Motor neuron (in vitro differentiated cells): ENCODE data around the gene UVRAG. TPM values are rescaled to one million over a fixed set of nuclear protein-coding genes. Genes with fewer than 3 reads are reported as not detected.

Experiments
- ATAC-seq, 8 experiments: fragments of 200-7000 bp; cut with Tn5 transposase; replicated peaks in 6 of 8; 2 replicates each; pipeline ENCODE4 v1.8.0; 2021; ENCODE audit warnings: mild to moderate bottlenecking in 8 of 8, moderate library complexity in 8 of 8
- H3K27ac ChIP-seq, 2 donors: fragments of 250-450 bp; sonication (Bioruptor Pico); 2 replicates each; pipeline ENCODE4 v1.9.0; 2021; ENCODE audit warnings: antibody characterized with exemption in 2 of 2, mild to moderate bottlenecking in 2 of 2, moderate library complexity in 1 of 2
- H3K4me1 ChIP-seq, 2 donors: fragments of 250-450 bp; sonication (Bioruptor Pico); replicated peaks in 1 of 2; 2 replicates each; pipeline ENCODE4 v1.6.1; 2021; ENCODE audit warnings: antibody characterized with exemption in 2 of 2, mild to moderate bottlenecking in 2 of 2, moderate library complexity in 1 of 2
- H3K4me3 ChIP-seq, 5 donors: fragments of 250-450 bp; sonication (Bioruptor Pico); 2 replicates each; pipeline ENCODE4 v1.9.0; 2021; ENCODE audit warnings: antibody characterized with exemption in 5 of 5, mild to moderate bottlenecking in 5 of 5, moderate library complexity in 4 of 5
- WGBS, 10 experiments: fragments of 450-650 bp; shearing (Covaris generic); methylation state at CpG; one replicate each; pipeline ENCODE4 v1.0.0; 2022; 5-methylcytosine and 5-hydroxymethylcytosine counted together
- in situ Hi-C, 9 experiments: fragments of 400-800 bp; cut with MboI; loops; one replicate each; pipeline ENCODE4 v1.15.0; 2021; ENCODE audit warnings: low sequenced_read_pairs in 9 of 9, low pct_unique_long_range_greater_than_20kb in 2 of 9; ENCODE audit not compliant: unreplicated experiment in 9 of 9
- total RNA-seq, 8 experiments: library from RNA; unstranded; fragments of 300-600 nt; gene quantifications; 2 replicates each; pipeline versions ENCODE4 v1.2.3 to v1.2.4, GENCODE V29; 2022

Gene UVRAG
- total RNA-seq, 8 experiments from 2014 or later, result 17.2 to 24.4 (median 19.6) TPM

DNA sequence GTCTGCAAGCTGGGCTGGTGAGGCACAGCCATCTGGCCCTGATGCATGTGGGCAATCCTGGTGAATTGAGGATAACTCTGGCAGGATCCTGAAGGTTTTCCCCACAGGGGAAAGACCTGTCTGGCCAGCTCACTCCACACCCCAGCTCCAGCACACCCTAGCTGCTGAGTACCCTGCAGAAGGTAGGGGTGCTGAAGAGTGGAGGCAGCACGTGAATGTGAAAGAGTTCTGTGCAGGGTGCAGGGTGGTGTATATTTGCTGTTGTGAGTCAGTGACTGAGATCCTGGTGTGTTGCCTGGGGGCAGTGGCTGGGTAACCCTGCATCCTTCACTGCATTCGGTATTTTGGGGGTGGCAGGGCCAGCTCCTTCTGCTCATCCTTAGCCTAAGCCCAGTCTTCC, 24.0 kb upstream of the UVRAG start:
- in situ Hi-C loops, result no loop called here
- no peak overlapping the region for H3K27ac ChIP-seq
- 40 to 100% (median 75%) methylated on average over 1 to 2 of the region's 2 CpGs; no CpG with 5 or more reads in 6 of the 10 experiments for WGBS, 10 experiments
- H3K4me1 ChIP-seq, result peaks cover 3 to 5% of the 10 kb centered on the region in 2 donors
- peak in 1 of 8 experiments; percentile 34 for ATAC-seq
- H3K4me3 ChIP-seq, result no peak overlapping the region

DNA sequence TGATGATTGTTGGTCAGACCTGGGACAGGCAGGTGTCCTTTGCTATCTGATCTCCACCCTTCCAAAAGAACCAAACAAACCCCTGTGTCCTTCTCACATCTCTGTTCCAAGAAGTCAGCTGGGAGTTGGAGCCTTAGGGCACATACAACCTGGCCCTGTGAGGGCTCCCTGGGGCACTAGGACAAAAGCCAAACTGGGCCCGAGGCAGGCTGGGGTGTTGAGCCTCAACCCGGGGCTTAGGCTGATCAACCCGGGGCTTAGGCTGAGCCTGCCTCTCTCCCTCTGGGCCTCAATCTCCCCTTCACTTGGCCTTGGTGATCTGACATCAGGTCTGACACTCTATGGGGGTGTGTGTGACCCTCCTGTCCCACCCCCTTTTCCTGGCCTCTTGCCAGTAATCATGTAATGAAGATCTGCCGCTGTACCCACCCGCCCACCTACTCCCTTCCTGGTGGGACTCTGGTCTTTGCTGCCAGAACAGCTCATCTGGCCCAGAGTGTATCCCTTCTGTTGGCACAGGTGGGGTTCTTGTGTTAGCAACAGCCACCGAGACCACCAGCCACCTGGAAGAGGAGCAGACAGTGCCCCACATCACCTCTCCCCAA, 22.8 kb upstream of the UVRAG start:
- no peak for ATAC-seq
- H3K27ac ChIP-seq, result no peak overlapping the region
- 53 to 100% methylated on average over 1 to 2 of the region's 6 CpGs; no CpG with 5 or more reads in 8 of the 10 experiments for WGBS, 10 experiments
- peaks cover 3 to 5% of the 10 kb centered on the region in 2 donors for H3K4me1 ChIP-seq
- no peak overlapping the region for H3K4me3 ChIP-seq
- in situ Hi-C loops, result no loop called here

DNA sequence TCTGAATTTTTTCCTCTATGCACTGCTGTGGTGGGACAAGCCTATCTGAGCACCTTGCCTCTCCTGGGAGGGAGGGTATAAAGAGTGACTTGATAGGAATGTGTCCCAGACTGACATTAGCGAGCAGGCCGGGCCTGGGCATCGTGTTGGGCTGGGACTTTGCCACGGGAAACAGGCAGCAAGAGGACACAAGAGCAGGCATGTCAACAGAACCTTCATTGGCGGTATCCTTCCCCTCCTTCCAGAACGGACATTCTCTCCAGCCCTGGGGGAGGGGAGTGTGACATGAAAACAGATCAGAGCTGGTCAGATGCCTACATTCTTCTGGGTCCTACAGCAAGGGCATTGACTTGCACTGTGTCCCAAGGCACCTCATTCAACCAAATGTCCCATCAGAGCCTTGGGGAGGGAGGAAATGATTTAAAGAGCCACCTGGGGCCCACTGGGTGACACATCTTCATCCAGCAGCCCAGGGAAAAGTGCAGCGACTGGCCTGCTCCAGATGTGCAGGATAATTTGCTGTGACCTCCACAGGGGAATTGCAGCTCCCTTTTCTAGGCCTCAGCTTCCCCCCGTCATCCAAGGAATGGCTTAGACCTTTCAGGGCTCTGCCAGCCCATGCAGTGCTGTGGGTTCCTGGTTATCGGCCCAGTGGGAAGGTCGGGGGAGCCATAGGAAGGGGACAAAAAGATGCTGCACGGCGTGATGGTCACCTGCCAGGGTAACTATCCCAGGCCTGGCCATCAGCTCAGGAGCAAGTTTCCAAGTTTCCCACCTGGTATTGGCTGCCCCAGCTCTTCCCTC, 21.8 kb upstream of the UVRAG start:
- Histone ChIP-seq H3K4me3 (no peak overlapping the region), H3K4me1 (peaks cover 3 to 5% of the 10 kb centered on the region in 2 donors), H3K27ac (no peak overlapping the region)
- peak in 3 of 8 experiments; percentile 16 to 63 (median 29) for ATAC-seq
- in situ Hi-C loops, result no loop called here
- 20 to 100% (median 67%) methylated on average over 1 to 7 of the region's 12 CpGs; no CpG with 5 or more reads in 1 of the 10 experiments for WGBS, 10 experiments

DNA sequence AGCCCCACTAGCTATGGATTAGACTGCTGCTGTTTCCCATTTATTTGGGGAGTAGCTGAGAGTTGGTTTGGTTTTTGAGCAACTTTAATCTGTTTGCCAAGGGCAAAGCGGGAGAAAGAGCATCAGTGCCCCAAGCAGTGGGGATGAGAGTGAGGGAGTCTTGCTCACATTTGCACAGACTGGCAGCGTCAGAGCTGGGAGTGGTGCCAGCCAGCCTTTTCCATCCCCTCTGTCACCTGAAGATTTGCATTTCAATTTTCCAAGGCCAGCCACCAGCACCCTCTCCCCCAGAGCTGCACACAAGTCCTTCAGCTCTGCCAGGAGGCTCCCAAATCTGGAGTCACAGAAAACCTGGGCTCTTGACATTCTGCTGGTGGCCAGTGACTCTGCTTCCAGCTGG, 21.0 kb upstream of the UVRAG start:
- in situ Hi-C loops, result no loop called here
- ATAC-seq, result no peak
- Histone ChIP-seq H3K4me3 (no peak overlapping the region), H3K27ac (no peak overlapping the region), H3K4me1 (peaks cover 3 to 5% of the 10 kb centered on the region in 2 donors)
- WGBS, 10 experiments, result 50 to 100% (median 80%) methylated on average over 1 to 2 of the region's 2 CpGs; no CpG with 5 or more reads in 4 of the 10 experiments

DNA sequence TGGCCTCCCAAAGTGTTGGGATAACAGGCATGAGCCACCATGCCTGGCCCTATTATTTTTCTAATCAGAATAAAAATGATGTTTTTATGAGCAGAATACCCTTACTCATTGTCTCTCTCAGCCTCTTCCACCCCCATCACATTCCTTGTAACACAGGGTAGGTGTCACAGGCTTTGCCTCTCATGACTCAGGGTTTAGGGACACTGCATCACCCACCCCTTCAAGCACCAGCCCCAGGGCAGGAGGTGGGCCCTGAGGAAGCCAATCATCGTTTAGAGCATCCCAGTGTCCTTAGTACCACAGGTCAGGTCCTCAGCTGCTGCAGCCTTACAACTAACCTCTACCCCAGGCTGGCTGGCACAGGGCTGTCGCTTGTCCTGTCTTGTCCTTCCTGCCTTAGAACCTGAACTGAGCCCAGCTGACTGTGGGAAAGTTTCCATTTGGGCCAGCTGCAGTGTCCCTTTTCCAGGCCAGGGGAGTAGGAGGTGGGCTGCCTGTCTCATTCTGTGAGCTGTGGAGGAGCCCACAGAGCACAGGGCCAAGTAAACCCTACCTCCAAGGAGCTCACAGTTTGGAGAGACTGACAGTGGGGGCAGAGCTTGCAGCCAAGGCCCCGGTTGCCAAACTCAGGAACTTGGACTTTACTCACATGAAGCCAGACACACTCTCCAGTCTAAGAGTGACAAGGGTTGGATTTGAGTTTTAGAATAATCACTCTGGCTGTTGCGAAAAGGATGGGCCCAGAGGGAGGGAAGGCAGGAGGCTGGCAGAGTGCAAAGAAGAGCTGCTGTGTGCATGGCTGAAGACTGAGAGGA, 19.5 kb upstream of the UVRAG start:
- Histone ChIP-seq H3K27ac (no peak overlapping the region), H3K4me3 (no peak overlapping the region), H3K4me1 (peaks cover 3 to 5% of the 10 kb centered on the region in 2 donors)
- in situ Hi-C loops, result no loop called here
- 70 to 100% (median 82%) methylated on average over 1 to 2 of the region's 4 CpGs; no CpG with 5 or more reads in 3 of the 10 experiments for WGBS, 10 experiments
- ATAC-seq, result peak in 1 of 8 experiments; percentile 25

DNA sequence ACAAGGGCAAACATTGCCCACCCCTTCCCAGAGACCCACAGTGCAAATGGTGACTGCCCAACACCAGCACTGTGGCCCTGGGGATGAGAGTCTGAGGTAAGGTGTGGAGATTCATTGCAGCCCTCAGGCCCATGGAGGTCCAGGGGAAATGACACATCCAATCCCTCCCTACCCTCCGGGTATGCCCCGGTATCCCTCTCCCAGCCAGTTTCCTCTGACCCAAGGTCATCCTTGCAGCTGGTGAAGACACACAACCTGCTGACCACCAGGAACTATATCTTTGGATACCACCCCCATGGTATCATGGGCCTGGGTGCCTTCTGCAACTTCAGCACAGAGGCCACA, 18.9 kb upstream of the UVRAG start:
- WGBS, 10 experiments, result 92 to 100% (median 94%) methylated on average over 1 to 2 of the region's 2 CpGs; no CpG with 5 or more reads in 7 of the 10 experiments
- ATAC-seq, result no peak
- Histone ChIP-seq H3K4me1 (peaks cover 3 to 5% of the 10 kb centered on the region in 2 donors), H3K27ac (no peak overlapping the region), H3K4me3 (no peak overlapping the region)
- in situ Hi-C loops, result no loop called here

DNA sequence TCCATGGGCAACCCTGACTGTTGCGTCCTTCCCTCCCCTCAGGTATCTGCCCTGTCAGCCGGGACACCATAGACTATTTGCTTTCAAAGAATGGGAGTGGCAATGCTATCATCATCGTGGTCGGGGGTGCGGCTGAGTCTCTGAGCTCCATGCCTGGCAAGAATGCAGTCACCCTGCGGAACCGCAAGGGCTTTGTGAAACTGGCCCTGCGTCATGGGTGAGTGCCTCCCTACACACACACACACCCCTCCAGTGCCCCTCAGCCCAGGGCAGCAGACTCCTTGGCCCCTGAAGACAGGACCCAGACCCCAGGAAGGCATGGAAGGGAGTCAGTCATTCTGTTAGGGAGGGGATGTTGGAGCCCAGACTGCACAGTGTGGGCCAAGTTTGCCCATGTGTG, 17.9 kb upstream of the UVRAG start:
- no peak for ATAC-seq
- H3K4me1 ChIP-seq, result peaks cover 3 to 5% of the 10 kb centered on the region in 2 donors
- H3K27ac ChIP-seq, result no peak overlapping the region
- in situ Hi-C loops, result no loop called here
- no peak overlapping the region for H3K4me3 ChIP-seq
- 78 to 100% (median 90%) methylated on average over 2 to 7 of the region's 8 CpGs; no CpG with 5 or more reads in 4 of the 10 experiments for WGBS, 10 experiments

DNA sequence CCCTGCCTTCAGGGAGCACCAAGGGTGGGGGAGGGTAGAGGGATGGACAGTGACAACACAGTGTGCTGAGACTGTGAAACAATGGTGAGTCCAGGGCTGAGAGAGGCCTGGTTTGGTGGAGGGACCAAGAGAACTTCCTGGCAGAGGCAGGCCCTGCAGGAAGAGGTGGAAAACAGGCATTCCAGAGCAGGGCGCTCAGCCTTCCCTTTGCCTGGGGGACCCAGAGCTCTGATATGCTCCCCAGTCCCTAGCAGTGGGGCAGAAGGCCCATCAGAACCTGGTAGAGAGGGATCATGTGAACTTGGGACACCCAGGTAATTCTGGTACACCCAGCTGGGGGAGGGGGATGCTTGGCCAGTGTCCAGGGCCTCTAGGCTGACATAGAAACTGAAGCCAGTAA, 17.2 kb upstream of the UVRAG start:
- Histone ChIP-seq H3K4me1 (peaks cover 3 to 5% of the 10 kb centered on the region in 2 donors), H3K4me3 (no peak overlapping the region), H3K27ac (no peak overlapping the region)
- in situ Hi-C loops, result no loop called here
- no CpG with 5 or more reads among the region's 1 CpG for WGBS, 10 experiments
- ATAC-seq, result peak in 1 of 8 experiments; percentile 23

DNA sequence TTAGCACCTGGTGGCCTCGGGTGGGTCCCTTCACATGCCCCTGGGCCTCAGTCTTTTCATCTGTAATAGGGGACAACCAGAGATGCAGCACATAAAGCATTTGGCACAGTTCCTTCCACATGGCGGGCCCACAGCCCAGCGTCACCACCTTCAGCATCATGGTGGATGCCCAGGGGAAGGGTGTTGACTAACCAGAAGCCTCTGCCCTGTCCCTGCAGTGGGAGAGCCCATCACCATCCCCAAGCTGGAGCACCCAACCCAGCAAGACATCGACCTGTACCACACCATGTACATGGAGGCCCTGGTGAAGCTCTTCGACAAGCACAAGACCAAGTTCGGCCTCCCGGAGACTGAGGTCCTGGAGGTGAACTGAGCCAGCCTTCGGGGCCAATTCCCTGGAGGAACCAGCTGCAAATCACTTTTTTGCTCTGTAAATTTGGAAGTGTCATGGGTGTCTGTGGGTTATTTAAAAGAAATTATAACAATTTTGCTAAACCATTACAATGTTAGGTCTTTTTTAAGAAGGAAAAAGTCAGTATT, 14.8 kb upstream of the UVRAG start:
- H3K4me3 ChIP-seq, result no peak overlapping the region
- no peak for ATAC-seq
- in situ Hi-C loops, result loop anchor here in 1 of 9 experiments (10.0 kb wide), 1 partner anchor 65 kb away; no protein-coding TSS in a partner anchor
- no peaks in the 10 kb centered on the region for H3K4me1 ChIP-seq
- 72 to 100% (median 81%) methylated on average over 1 to 6 of the region's 8 CpGs; no CpG with 5 or more reads in 3 of the 10 experiments for WGBS, 10 experiments
- H3K27ac ChIP-seq, result no peak overlapping the region

DNA sequence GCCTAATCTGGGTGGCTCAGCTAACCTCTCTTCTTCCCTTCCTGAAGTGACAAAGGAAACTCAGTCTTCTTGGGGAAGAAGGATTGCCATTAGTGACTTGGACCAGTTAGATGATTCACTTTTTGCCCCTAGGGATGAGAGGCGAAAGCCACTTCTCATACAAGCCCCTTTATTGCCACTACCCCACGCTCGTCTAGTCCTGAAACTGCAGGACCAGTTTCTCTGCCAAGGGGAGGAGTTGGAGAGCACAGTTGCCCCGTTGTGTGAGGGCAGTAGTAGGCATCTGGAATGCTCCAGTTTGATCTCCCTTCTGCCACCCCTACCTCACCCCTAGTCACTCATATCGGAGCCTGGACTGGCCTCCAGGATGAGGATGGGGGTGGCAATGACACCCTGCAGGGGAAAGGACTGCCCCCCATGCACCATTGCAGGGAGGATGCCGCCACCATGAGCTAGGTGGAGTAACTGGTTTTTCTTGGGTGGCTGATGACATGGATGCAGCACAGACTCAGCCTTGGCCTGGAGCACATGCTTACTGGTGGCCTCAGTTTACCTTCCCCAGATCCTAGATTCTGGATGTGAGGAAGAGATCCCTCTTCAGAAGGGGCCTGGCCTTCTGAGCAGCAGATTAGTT, 14.2 kb upstream of the UVRAG start:
- no peak for ATAC-seq
- in situ Hi-C loops, result loop anchor here in 1 of 9 experiments (10.0 kb wide), 1 partner anchor 64 kb away; no protein-coding TSS in a partner anchor
- Histone ChIP-seq H3K27ac (no peak overlapping the region), H3K4me1 (no peaks in the 10 kb centered on the region), H3K4me3 (no peak overlapping the region)
- WGBS, 10 experiments, result 20 to 100% (median 79%) methylated on average over 1 to 3 of the region's 6 CpGs; no CpG with 5 or more reads in 4 of the 10 experiments

DNA sequence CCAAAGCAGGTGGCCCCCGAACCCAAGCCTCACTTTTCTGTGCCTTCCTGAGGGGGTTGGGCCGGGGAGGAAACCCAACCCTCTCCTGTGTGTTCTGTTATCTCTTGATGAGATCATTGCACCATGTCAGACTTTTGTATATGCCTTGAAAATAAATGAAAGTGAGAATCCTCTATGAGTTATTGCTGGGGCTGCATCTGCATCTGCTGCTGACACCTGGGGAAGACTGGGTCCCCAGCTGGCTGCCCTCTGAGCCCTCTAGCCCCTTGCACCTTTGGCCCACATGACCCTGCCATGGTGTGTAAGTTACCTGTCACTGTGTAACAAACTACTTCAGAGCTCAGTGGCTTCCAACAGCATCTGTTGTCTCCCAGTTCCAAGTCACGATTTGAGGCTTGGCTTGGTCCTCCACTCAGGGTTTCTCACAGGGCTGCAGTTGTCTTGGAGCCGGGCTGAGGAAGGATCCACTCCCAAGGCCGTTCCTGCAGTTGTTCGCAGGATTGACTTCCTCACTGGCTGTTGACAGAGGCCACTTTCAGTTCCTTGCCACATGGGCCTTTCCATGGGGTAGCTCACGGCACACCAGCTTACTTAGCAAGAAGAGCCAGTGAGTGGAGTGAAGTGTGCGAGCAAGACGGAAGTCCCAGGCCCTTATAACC, 13.5 kb upstream of the UVRAG start:
- Histone ChIP-seq H3K4me3 (no peak overlapping the region), H3K27ac (no peak overlapping the region), H3K4me1 (no peaks in the 10 kb centered on the region)
- WGBS, 10 experiments, result 40 to 100% (median 78%) methylated on average over 1 to 5 of the region's 9 CpGs; no CpG with 5 or more reads in 3 of the 10 experiments
- no peak for ATAC-seq
- in situ Hi-C loops, result loop anchor here in 1 of 9 experiments (10.0 kb wide), 1 partner anchor 63 kb away; no protein-coding TSS in a partner anchor
